ENCODE data around the gene FAM229B.

- TF ChIP-seq POLR2A (IDR thresholded peaks at IDR 0.05), result no peak
- TF ChIP-seq CTCF (IDR thresholded peaks at IDR 0.05 in 8 of 11, conservative IDR thresholded peaks at IDR 0.05 in 3 of 11), result no peak
Observed at GRCh38 chr6:112065426-112065986, 21.9 kb upstream of the FAM229B start.

All from spleen (tissue), 7 donors.